Liver (tissue), 3 donors: ENCODE results near the gene PTPRD.

Experiments used
- CTCF ChIP-seq: fragments of 150-350 bp; IDR thresholded peaks from 2 replicates; pipeline ENCODE4 v1.5.1; 2017; ENCODE audit warnings: improper control_type of control experiment, low read depth, low read length; ENCODE audit not compliant: missing input control
- EGR1 ChIP-seq, 2 donors: IDR thresholded peaks; 2 replicates each; pipeline ENCODE4 v1.6.1; 2016 to 2018; ENCODE audit warnings: antibody characterized with exemption in 2 of 2, low read depth in 2 of 2
- donor health status: healthy.
- donor health status: healthy.

- TF ChIP-seq EGR1 (IDR thresholded peaks at IDR 0.05; ENCODE audit: low read depth in 2 of 2) (no peak), CTCF (no peak)
Measured at GRCh38 chr9:8431505-8431904, 2181.3 kb downstream of the PTPRD start.
